Right lobe of liver (tissue), 4 donors: Measurements from ENCODE around the gene ATP13A1.

Experiments used
- POLR2A ChIP-seq: fragments of 450-650 bp; IDR thresholded peaks from one replicate; pipeline ENCODE4 v1.6.1; 2017; ENCODE audit warnings: antibody characterized with exemption, mild to moderate bottlenecking
- TF ChIP-seq, protein P1 (sequence below), 4 donors: fragments of 200-600 bp in 3 of 4; fragments of 450-650 bp in 1 of 4; IDR thresholded peaks; one replicate each; pipeline versions ENCODE4 v1.5.1 to v1.8.0; 2016 to 2022; ENCODE audit warnings: antibody characterized with exemption in 4 of 4, mild to moderate bottlenecking in 2 of 4
- donor health status: DM: no; HTN: no; CAD: no.
- donor health status: DM: no; HTN: no; CAD: no.
- donor health status: DM: no; HTN: yes; CAD: no.

DNA sequence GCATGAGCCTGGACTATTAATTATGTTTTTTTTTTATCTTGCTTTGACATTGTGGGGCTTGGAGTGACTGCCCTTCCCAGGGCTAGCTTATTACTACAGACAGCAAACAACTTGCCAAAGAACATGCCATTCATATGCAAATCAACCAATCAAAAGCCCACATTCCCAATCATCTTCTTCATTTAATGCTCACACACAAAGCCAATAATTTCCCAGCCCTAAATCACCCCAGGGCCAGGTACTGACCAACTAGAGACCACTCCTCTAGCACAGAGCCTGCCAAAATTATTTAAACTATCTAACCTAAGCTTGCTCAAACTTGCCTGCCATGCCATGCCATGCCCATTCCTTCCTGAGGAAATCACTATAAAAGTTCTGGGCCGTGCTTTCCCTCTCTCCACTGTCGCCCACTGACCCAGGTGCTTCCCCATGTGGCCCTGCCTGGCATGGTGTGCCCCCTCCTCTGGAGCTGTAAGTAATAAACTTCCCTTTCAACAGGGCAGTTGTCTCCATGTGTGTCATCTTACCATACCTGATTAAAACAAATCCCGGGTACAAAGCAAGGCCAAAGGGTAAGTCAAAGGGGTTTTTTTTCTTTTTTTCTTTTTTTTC, 60.7 kb downstream of the ATP13A1 start:
- TF ChIP-seq, protein P1, sequence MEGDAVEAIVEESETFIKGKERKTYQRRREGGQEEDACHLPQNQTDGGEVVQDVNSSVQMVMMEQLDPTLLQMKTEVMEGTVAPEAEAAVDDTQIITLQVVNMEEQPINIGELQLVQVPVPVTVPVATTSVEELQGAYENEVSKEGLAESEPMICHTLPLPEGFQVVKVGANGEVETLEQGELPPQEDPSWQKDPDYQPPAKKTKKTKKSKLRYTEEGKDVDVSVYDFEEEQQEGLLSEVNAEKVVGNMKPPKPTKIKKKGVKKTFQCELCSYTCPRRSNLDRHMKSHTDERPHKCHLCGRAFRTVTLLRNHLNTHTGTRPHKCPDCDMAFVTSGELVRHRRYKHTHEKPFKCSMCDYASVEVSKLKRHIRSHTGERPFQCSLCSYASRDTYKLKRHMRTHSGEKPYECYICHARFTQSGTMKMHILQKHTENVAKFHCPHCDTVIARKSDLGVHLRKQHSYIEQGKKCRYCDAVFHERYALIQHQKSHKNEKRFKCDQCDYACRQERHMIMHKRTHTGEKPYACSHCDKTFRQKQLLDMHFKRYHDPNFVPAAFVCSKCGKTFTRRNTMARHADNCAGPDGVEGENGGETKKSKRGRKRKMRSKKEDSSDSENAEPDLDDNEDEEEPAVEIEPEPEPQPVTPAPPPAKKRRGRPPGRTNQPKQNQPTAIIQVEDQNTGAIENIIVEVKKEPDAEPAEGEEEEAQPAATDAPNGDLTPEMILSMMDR (IDR thresholded peaks at IDR 0.05) = no peak
- no peak for TF ChIP-seq POLR2A
